Ureter (tissue), 1 donor: ENCODE measurements around the gene RNASEH2B. TPM values are rescaled to one million over a fixed set of nuclear protein-coding genes. Genes with fewer than 3 reads are reported as not detected.
A peak's percentile ranks its signal among the peaks of the same experiment; 100 is the strongest.

Experiments used
- DNase-seq: peaks from one replicate; pipeline ENCODE4 v3.0.0-alpha.2; 2020; ENCODE audit warnings: low spot score
- total RNA-seq: library from RNA; stranded (reverse); gene quantifications from one replicate; pipeline ENCODE4 v1.2.4, GENCODE V29; 2023
- donor health status: DM: yes; HTN: yes; CAD: no.

Gene RNASEH2B
- 67.2 TPM for total RNA-seq

GRCh38 chr13:50909605-50910484 is at the start of gene RNASEH2B:
Gene RNASEH2B, plus strand, starts transcription at chr13:50909791. Its CDS starts 286 bp downstream, at chr13:50910077.
- peak; percentile 69 for DNase-seq

GRCh38 chr13:50864492-50864891 is 45.1 kb upstream of the RNASEH2B start:
- DNase-seq, result no peak

GRCh38 chr13:50866817-50867636 is 42.6 kb upstream of the RNASEH2B start:
- DNase-seq, result no peak

- DNase-seq, result no peak
Observed at GRCh38 chr13:50867637-50867945, 42.0 kb upstream of the RNASEH2B start.

- no peak for DNase-seq
Observed at GRCh38 chr13:50871405-50871804, 38.2 kb upstream of the RNASEH2B start.

GRCh38 chr13:50873467-50873866 is 36.1 kb upstream of the RNASEH2B start:
- DNase-seq, result no peak

- DNase-seq, result no peak
Observed at GRCh38 chr13:50873991-50874390, 35.6 kb upstream of the RNASEH2B start.

GRCh38 chr13:50882816-50883435 is 26.7 kb upstream of the RNASEH2B start:
- no peak for DNase-seq

- DNase-seq, result no peak
Observed at GRCh38 chr13:50883728-50884127, 25.9 kb upstream of the RNASEH2B start.

- DNase-seq, result no peak
Observed at GRCh38 chr13:50884265-50884664, 25.3 kb upstream of the RNASEH2B start.

GRCh38 chr13:50887151-50887550 is 22.4 kb upstream of the RNASEH2B start:
- DNase-seq, result no peak

- no peak for DNase-seq
Observed at GRCh38 chr13:50888362-50888761, 21.2 kb upstream of the RNASEH2B start.

- DNase-seq, result no peak
Observed at GRCh38 chr13:50889317-50889716, 20.3 kb upstream of the RNASEH2B start.

- no peak for DNase-seq
Observed at GRCh38 chr13:50891206-50891605, 18.4 kb upstream of the RNASEH2B start.

- DNase-seq, result no peak
Observed at GRCh38 chr13:50892210-50892944, 17.2 kb upstream of the RNASEH2B start.

- DNase-seq, result no peak
Observed at GRCh38 chr13:50893211-50893852, 16.3 kb upstream of the RNASEH2B start.

- no peak for DNase-seq
Observed at GRCh38 chr13:50894012-50894411, 15.6 kb upstream of the RNASEH2B start.

- no peak for DNase-seq
Observed at GRCh38 chr13:50894504-50894903, 15.1 kb upstream of the RNASEH2B start.

GRCh38 chr13:50898338-50898737 is 11.3 kb upstream of the RNASEH2B start:
- no peak for DNase-seq

GRCh38 chr13:50901701-50902100 is 7.9 kb upstream of the RNASEH2B start:
- no peak for DNase-seq

GRCh38 chr13:50905256-50905655 is 4.3 kb upstream of the RNASEH2B start:
- DNase-seq, result no peak
